HEK293 (cell line): ENCODE measurements around the gene DISC1.

ENCODE experiments used
- CTCF ChIA-PET: fragments of 350-600 bp; formaldehyde crosslinking; extraction: SDS; loops from one replicate; lab custom pipeline; 2021; ENCODE audit warnings: antibody characterized with exemption; lab: Yijun Ruan, JAX
- POLR2A ChIA-PET: fragments of 300-600 bp; formaldehyde crosslinking; extraction: SDS; loops from one replicate; lab custom pipeline; 2020; ENCODE audit warnings: antibody characterized with exemption, inconsistent platforms; lab: Yijun Ruan, JAX
- H3K27ac ChIP-seq: fragments of 200-500 bp; sonication (Bioruptor generic); 2 replicates; pipeline ENCODE4 v1.5.1; 2014; ENCODE audit warnings: low read depth, low read length, control low read depth, inconsistent platforms; ENCODE audit errors: extremely low read depth
- H3K36me3 ChIP-seq, 2 experiments: fragments of 200-500 bp in 1 of 2; sonication (Bioruptor generic) in 1 of 2; 1 replicate in 1 of 2; 2 replicates in 1 of 2; pipeline ENCODE4 v1.5.1; 2014 to 2017; ENCODE audit warnings: inconsistent platforms in 2 of 2, low read length in 2 of 2; ENCODE audit not compliant: control insufficient read depth in 2 of 2, insufficient read depth in 1 of 2
- H3K4me1 ChIP-seq: fragments of 200-500 bp; sonication (Bioruptor generic); 2 replicates; pipeline ENCODE4 v1.5.1; 2014; ENCODE audit warnings: mild to moderate bottlenecking, low read length, inconsistent platforms; ENCODE audit not compliant: control insufficient read depth, insufficient read depth
- H3K4me3 ChIP-seq: 2 replicates; pipeline ENCODE4 v1.5.1; 2011; ENCODE audit warnings: low read depth, mild to moderate bottlenecking, control low read depth, low read length, moderate library complexity
- H3K9me3 ChIP-seq: fragments of 200-500 bp; sonication (Bioruptor generic); 2 replicates; pipeline ENCODE4 v1.5.1; 2014; ENCODE audit warnings: low read depth, low read length, inconsistent platforms; ENCODE audit not compliant: control insufficient read depth, insufficient read depth
- KLF17 ChIP-seq: fragments of 450-650 bp; formaldehyde crosslinking; IDR thresholded peaks from 2 replicates; pipeline ENCODE4 v1.5.1; 2016; ENCODE audit warnings: missing biosample characterization, missing genetic modification characterization
- PRDM10 ChIP-seq: fragments of 450-650 bp; formaldehyde crosslinking; IDR thresholded peaks from 2 replicates; pipeline ENCODE4 v1.5.1; 2016; ENCODE audit warnings: missing biosample characterization, missing genetic modification characterization
- PRDM6 ChIP-seq: fragments of 450-650 bp; formaldehyde crosslinking; IDR thresholded peaks from 2 replicates; pipeline ENCODE4 v1.5.1; 2017; ENCODE audit warnings: missing biosample characterization, missing genetic modification characterization
- SP7 ChIP-seq: fragments of 450-650 bp; formaldehyde crosslinking; IDR thresholded peaks from 2 replicates; pipeline ENCODE4 v1.5.1; 2016; ENCODE audit warnings: missing biosample characterization, missing genetic modification characterization
- ZBTB1 ChIP-seq: fragments of 450-650 bp; formaldehyde crosslinking; IDR thresholded peaks from 2 replicates; pipeline ENCODE4 v1.5.1; 2016; ENCODE audit warnings: missing biosample characterization, missing genetic modification characterization
- ZFP41 ChIP-seq: fragments of 450-650 bp; formaldehyde crosslinking; IDR thresholded peaks from 2 replicates; pipeline ENCODE4 v1.5.1; 2016; ENCODE audit warnings: missing biosample characterization, missing genetic modification characterization, borderline replicate concordance
- ZNF121 ChIP-seq: fragments of 450-650 bp; formaldehyde crosslinking; IDR thresholded peaks from 2 replicates; pipeline ENCODE4 v1.5.1; 2016; ENCODE audit warnings: missing biosample characterization, missing genetic modification characterization
- ZNF148 ChIP-seq: fragments of 450-650 bp; formaldehyde crosslinking; IDR thresholded peaks from 2 replicates; pipeline ENCODE4 v1.5.0; 2017; ENCODE audit warnings: missing biosample characterization, missing genetic modification characterization, borderline replicate concordance
- ZNF18 ChIP-seq: fragments of 450-650 bp; formaldehyde crosslinking; IDR thresholded peaks from 2 replicates; pipeline ENCODE4 v1.5.1; 2016; ENCODE audit warnings: missing biosample characterization, missing genetic modification characterization
- ZNF274 ChIP-seq, 2 experiments: fragments of 200-500 bp in 1 of 2; fragments of 450-650 bp in 1 of 2; sonication (Bioruptor generic) in 1 of 2; formaldehyde crosslinking in 1 of 2; IDR thresholded peaks; 2 replicates each; pipeline versions ENCODE4 v1.5.1 to v1.6.1; 2014 to 2016; ENCODE audit warnings: borderline replicate concordance in 1 of 2, inconsistent platforms in 1 of 2, low read length in 1 of 2, missing biosample characterization in 1 of 2, missing genetic modification characterization in 1 of 2
- ZNF311 ChIP-seq: fragments of 450-650 bp; formaldehyde crosslinking; IDR thresholded peaks from 2 replicates; pipeline ENCODE4 v1.5.1; 2017; ENCODE audit warnings: missing biosample characterization, missing genetic modification characterization, borderline replicate concordance
- ZNF350 ChIP-seq: fragments of 450-650 bp; formaldehyde crosslinking; IDR thresholded peaks from 2 replicates; pipeline ENCODE4 v1.5.0; 2017; ENCODE audit warnings: missing biosample characterization, mild to moderate bottlenecking, missing genetic modification characterization
- ZNF354C ChIP-seq: fragments of 450-650 bp; formaldehyde crosslinking; IDR thresholded peaks from 2 replicates; pipeline ENCODE4 v1.5.1; 2016; ENCODE audit warnings: missing biosample characterization, missing genetic modification characterization, low read depth, borderline replicate concordance
- ZNF366 ChIP-seq: fragments of 450-650 bp; formaldehyde crosslinking; conservative IDR thresholded peaks from 2 replicates; pipeline ENCODE4 v1.5.1; 2016; ENCODE audit warnings: missing biosample characterization, missing genetic modification characterization
- ZNF426 ChIP-seq: fragments of 450-650 bp; formaldehyde crosslinking; IDR thresholded peaks from 2 replicates; pipeline ENCODE4 v1.5.1; 2017; ENCODE audit warnings: missing biosample characterization, missing genetic modification characterization, mild to moderate bottlenecking, inconsistent platforms, moderate library complexity
- ZNF510 ChIP-seq: fragments of 450-650 bp; formaldehyde crosslinking; IDR thresholded peaks from 2 replicates; pipeline ENCODE4 v1.5.1; 2018; ENCODE audit warnings: mild to moderate bottlenecking, missing genetic modification characterization, missing biosample characterization; ENCODE audit not compliant: insufficient replicate concordance
- ZNF514 ChIP-seq: fragments of 450-650 bp; formaldehyde crosslinking; IDR thresholded peaks from 2 replicates; pipeline ENCODE4 v1.5.1; 2016; ENCODE audit warnings: missing biosample characterization, missing genetic modification characterization
- ZNF530 ChIP-seq: fragments of 450-650 bp; formaldehyde crosslinking; IDR thresholded peaks from 2 replicates; pipeline ENCODE4 v1.5.1; 2016; ENCODE audit warnings: low read depth, missing biosample characterization, missing genetic modification characterization
- ZNF580 ChIP-seq: fragments of 450-650 bp; formaldehyde crosslinking; IDR thresholded peaks from 2 replicates; pipeline ENCODE4 v1.5.1; 2016; ENCODE audit warnings: missing biosample characterization, missing genetic modification characterization
- ZSCAN5A ChIP-seq: fragments of 450-650 bp; formaldehyde crosslinking; IDR thresholded peaks from 2 replicates; pipeline ENCODE4 v1.5.1; 2016; ENCODE audit warnings: missing biosample characterization, missing genetic modification characterization

Gene DISC1

GRCh38 chr1:231684356-231685244 is 58.0 kb downstream of the DISC1 start:
- POLR2A ChIA-PET, result no interaction called here
- CTCF ChIA-PET, result interaction anchor here (1.1 kb wide), 1 partner anchor 40 kb away, joined by 3 read pairs; no protein-coding TSS in a partner anchor
- Histone ChIP-seq H3K36me3 (no peaks in the 10 kb centered on the region), H3K9me3 (no peaks in the 10 kb centered on the region), H3K4me1 (no peaks in the 10 kb centered on the region), H3K4me3 (no peak overlapping the region), H3K27ac (no peak overlapping the region)
- no peak for TF ChIP-seq ZNF121 (tag by site-specific recombination)
- no peak for TF ChIP-seq ZNF350 (tag by site-specific recombination)
- no peak for TF ChIP-seq ZNF426
- TF ChIP-seq PRDM6 (tag by site-specific recombination), result 0 out of 2 replicates have a peak, but pooled peaks have one; percentile 24
- TF ChIP-seq ZNF530 (tag by site-specific recombination), result no peak
- no peak for TF ChIP-seq ZNF274 (IDR thresholded peaks at IDR 0.05; ENCODE audit: low read length)
- no peak for TF ChIP-seq ZNF274 (tag by site-specific recombination; IDR thresholded peaks at IDR 0.05; ENCODE audit: borderline replicate concordance)
- no peak for TF ChIP-seq ZNF510
- no peak for TF ChIP-seq KLF17 (tag by site-specific recombination)
- peak; percentile 69 for TF ChIP-seq SP7 (tag by site-specific recombination)
- TF ChIP-seq ZNF366 (tag by site-specific recombination), result no peak
- no peak for TF ChIP-seq ZNF18 (tag by site-specific recombination)
- no peak for TF ChIP-seq ZSCAN5A (tag by site-specific recombination)
- TF ChIP-seq ZNF148 (tag by site-specific recombination), result no peak

GRCh38 chr1:231686384-231686783 is 59.8 kb downstream of the DISC1 start:
- H3K27ac ChIP-seq, result no peak overlapping the region
- ChIA-PET POLR2A (no interaction called here), CTCF (interaction anchor here (0.6 kb wide), 1 partner anchor 785 kb away, joined by 3 read pairs; no protein-coding TSS in a partner anchor)
- H3K4me3 ChIP-seq, result no peak overlapping the region
- H3K36me3 ChIP-seq, result no peaks in the 10 kb centered on the region
- H3K9me3 ChIP-seq, result no peaks in the 10 kb centered on the region
- H3K4me1 ChIP-seq, result no peaks in the 10 kb centered on the region
- TF ChIP-seq PRDM10 (tag by site-specific recombination), result no peak
- TF ChIP-seq ZNF580 (tag by site-specific recombination), result no peak
- TF ChIP-seq ZNF354C, result no peak
- no peak for TF ChIP-seq ZNF311 (tag by site-specific recombination)
- TF ChIP-seq ZBTB1 (tag by site-specific recombination), result no peak
- TF ChIP-seq ZFP41 (tag by site-specific recombination), result no peak
- TF ChIP-seq ZNF514 (tag by site-specific recombination), result no peak
